Measurements from ENCODE around the gene SPACDR.

The SPACDR gene

DNA sequence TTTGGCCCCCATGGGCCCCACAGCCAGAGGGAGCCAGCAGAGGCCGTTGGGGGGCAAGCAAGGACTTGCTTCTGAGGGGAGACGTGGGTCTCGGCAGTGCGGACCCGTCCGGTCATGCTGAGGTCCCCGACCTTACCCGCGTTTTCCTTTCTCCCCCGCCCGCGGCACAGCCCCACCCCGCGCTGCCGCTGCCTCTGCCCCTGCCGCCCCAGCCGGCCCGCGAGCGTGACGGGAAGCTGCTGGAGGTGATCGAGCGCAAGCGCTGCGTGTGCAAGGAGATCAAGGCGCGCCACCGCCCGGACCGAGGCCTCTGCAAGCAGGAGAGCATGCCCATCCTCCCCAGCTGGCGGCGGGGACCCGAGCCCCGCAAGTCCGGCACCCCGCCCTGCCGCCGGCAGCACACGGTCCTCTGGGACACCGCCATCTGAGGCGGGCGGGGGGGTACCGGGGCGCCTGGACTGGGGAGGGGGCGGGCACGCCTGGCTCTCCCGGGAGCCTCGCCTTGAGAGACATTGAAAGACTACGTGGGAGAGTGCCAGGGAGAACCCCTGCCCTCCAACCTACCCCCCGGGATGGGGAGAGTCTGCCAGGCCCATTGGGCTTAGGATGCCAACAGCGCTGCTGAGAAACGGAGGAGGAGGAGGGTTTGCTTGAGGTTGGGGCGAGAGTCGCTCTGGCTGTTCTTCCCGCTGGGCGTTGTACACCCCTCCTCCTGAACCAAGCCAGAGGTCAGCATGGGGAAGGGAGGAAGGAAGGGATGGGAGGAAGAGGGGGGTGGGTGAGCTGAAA lies 29.6 kb upstream of the SPACDR start:
- WGBS, 2 experiments (ENCODE audit: insufficient coverage in 2 of 2): 9 to 10% methylated on average over 39 of the region's 56 CpGs
- Histone ChIP-seq H3K9me3 (ENCODE audit: control insufficient read depth, low read length) (no peaks in the 10 kb centered on the region), H3K27ac (ENCODE audit: low read depth, low read length, severe bottlenecking) (no peak overlapping the region), H3K4me1 (ENCODE audit: control insufficient read depth, insufficient read depth, low read length, poor library complexity, severe bottlenecking) (peaks cover 14% of the 10 kb centered on the region), H3K4me3 (ENCODE audit: extremely low read depth, insufficient read depth, low read length, poor library complexity, severe bottlenecking) (peak overlapping the region; percentile 18), H3K36me3 (ENCODE audit: control insufficient read depth, insufficient read depth, low read length) (peaks cover 8% of the 10 kb centered on the region)

DNA sequence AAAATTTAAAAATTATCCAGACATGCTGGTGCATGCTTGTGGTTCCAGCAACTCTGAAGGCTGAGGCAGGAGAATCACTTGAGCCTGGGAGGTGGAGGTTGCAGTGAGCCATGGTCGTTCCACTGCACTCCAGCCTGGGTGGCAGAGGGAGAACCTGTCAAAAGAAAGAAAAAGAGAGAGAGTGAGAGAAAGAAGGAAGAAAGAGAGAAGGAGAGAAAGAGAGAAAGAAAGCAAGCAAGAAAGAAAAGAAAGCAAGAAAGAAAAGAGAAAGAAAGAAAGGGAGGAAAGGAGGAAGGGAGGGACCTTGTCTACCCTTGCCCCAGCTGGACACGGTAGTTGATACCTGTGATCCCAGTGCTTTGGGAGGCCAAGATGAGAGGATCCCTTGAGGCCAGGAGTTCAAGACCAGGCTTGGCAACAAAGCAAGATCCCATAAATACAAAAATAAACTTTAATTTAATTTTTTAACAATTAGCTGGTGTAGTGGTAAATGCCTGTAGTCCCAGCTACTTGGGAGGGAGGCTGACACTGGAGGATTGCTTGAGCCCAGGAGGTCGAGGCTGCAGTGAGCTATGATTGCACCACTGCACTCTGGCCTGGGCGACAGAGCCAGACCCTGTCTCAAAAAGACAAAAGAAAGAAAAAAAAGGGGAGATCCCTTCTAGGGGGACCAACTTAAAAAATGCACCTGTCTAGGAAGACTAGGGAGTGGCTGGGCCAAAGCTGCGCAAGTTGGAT lies 28.8 kb upstream of the SPACDR start:
- WGBS, 2 experiments (ENCODE audit: insufficient coverage in 2 of 2): 87 to 97% methylated on average over 5 of the region's 5 CpGs
- H3K4me1 ChIP-seq (ENCODE audit: control insufficient read depth, insufficient read depth, low read length, poor library complexity, severe bottlenecking): peaks cover 14% of the 10 kb centered on the region
- peaks cover 15% of the 10 kb centered on the region for H3K36me3 ChIP-seq (ENCODE audit: control insufficient read depth, insufficient read depth, low read length)
- no peaks in the 10 kb centered on the region for H3K9me3 ChIP-seq (ENCODE audit: control insufficient read depth, low read length)
- no peak overlapping the region for H3K4me3 ChIP-seq (ENCODE audit: extremely low read depth, insufficient read depth, low read length, poor library complexity, severe bottlenecking)
- no peak overlapping the region for H3K27ac ChIP-seq (ENCODE audit: low read depth, low read length, severe bottlenecking)

DNA sequence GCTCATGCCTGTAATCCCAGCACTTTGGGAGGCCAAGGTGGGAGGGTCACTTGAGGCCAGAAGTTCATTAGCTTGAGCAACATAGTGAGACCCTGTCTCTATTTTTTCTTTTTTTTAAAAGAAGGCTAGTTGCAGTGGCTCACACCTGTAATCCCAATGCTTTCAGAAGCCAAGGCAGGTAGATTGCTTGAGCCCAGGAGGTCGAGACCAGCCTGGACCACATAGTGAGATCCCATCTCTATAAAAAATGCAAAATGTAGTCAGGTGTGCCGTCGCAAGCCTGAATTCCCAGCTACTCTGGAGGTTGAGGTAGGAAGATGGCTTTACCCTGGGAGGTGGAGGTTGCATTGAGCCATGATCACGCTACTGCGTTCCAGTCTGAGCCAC lies 27.1 kb upstream of the SPACDR start:
- Histone ChIP-seq H3K9me3 (ENCODE audit: control insufficient read depth, low read length) (no peaks in the 10 kb centered on the region), H3K4me3 (ENCODE audit: extremely low read depth, insufficient read depth, low read length, poor library complexity, severe bottlenecking) (no peak overlapping the region), H3K27ac (ENCODE audit: low read depth, low read length, severe bottlenecking) (no peak overlapping the region), H3K4me1 (ENCODE audit: control insufficient read depth, insufficient read depth, low read length, poor library complexity, severe bottlenecking) (peaks cover 22% of the 10 kb centered on the region), H3K36me3 (ENCODE audit: control insufficient read depth, insufficient read depth, low read length) (peaks cover 15% of the 10 kb centered on the region)
- WGBS, 2 experiments (ENCODE audit: insufficient coverage in 2 of 2): 93 to 94% methylated on average over 4 to 5 of the region's 5 CpGs

DNA sequence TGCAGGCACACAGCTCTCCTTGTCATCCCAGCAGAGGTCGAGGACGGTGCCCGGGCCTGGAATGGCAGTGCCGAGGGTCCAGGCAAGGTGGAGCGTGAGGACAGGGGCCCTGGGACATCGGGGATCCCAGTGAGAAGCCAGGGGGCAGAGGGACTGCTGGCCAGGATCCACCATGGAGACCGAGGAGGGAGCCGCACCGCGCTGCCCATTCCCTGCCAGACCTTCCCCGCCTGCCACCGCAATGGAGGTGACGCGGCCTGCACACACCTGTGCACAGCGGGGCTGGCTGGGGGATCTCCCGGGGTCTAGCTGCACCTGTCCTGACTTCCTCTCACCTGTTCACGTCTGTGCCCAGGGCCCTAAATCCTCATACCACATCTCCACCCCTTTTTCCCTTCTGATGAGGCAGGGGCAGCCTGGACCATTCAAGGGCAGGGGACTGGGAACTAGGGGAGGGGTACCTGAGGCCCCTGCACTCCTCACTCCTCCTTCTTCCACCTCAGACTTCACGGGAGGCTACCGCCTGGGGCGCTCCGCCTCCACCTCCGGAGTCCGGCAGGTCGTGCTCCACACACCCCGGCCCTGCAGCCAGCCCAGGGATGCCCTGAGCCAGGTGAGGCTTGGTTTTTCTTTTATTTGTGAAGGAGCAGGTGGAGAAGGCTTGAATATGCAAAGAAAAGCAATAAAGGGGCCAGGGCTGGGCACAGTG lies 26.6 kb upstream of the SPACDR start:
- Histone ChIP-seq H3K36me3 (ENCODE audit: control insufficient read depth, insufficient read depth, low read length) (peaks cover 15% of the 10 kb centered on the region), H3K4me1 (ENCODE audit: control insufficient read depth, insufficient read depth, low read length, poor library complexity, severe bottlenecking) (peaks cover 25% of the 10 kb centered on the region), H3K4me3 (ENCODE audit: extremely low read depth, insufficient read depth, low read length, poor library complexity, severe bottlenecking) (no peak overlapping the region), H3K27ac (ENCODE audit: low read depth, low read length, severe bottlenecking) (no peak overlapping the region), H3K9me3 (ENCODE audit: control insufficient read depth, low read length) (no peaks in the 10 kb centered on the region)
- WGBS, 2 experiments (ENCODE audit: insufficient coverage in 2 of 2): 92 to 95% methylated on average over 10 to 20 of the region's 25 CpGs

DNA sequence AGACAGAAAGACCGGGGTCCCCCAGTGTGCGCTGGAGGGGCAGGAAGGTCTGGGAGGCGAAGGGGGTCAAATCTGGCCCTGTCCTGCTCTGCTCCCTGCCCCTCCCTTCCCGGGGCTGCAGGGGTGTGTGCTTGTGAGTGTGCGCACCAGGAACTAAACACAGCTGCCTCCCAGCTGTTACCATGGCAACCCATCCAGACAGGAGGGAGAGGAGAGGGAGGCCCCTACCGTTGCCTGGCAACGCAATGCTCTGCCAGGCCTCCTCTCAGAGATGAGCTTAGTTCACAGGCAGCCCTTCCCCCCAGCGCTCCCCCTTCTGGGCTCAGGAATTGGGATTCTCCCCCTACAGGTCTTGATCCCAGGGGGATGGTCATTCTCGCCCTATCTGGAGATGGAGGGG lies 25.8 kb upstream of the SPACDR start:
- Histone ChIP-seq H3K36me3 (ENCODE audit: control insufficient read depth, insufficient read depth, low read length) (peaks cover 15% of the 10 kb centered on the region), H3K9me3 (ENCODE audit: control insufficient read depth, low read length) (no peaks in the 10 kb centered on the region), H3K27ac (ENCODE audit: low read depth, low read length, severe bottlenecking) (no peak overlapping the region), H3K4me3 (ENCODE audit: extremely low read depth, insufficient read depth, low read length, poor library complexity, severe bottlenecking) (no peak overlapping the region), H3K4me1 (ENCODE audit: control insufficient read depth, insufficient read depth, low read length, poor library complexity, severe bottlenecking) (peaks cover 27% of the 10 kb centered on the region)
- 40 to 52% methylated on average over 1 to 3 of the region's 9 CpGs for WGBS, 2 experiments (ENCODE audit: insufficient coverage in 2 of 2)

DNA sequence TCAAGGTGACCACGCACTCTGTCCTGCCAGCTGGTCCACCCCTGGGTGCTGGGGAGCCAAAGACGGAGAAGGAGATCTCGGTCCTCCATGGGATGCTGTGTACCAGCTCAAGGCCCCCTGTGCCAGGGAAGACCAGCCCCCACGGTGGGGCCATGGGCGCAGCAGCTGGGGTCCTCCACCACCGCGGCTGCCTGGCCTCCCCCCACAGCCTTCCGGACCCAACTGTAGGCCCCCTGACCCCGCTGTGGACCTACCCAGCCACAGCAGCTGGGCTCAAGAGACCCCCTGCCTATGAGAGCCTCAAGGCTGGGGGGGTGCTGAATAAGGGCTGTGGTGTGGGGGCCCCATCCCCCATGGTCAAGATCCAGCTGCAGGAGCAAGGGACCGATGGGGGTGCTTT lies 25.1 kb upstream of the SPACDR start:
- 87 to 95% methylated on average over 5 to 6 of the region's 10 CpGs for WGBS, 2 experiments (ENCODE audit: insufficient coverage in 2 of 2)
- no peak overlapping the region for H3K4me3 ChIP-seq (ENCODE audit: extremely low read depth, insufficient read depth, low read length, poor library complexity, severe bottlenecking)
- no peak overlapping the region for H3K27ac ChIP-seq (ENCODE audit: low read depth, low read length, severe bottlenecking)
- H3K4me1 ChIP-seq (ENCODE audit: control insufficient read depth, insufficient read depth, low read length, poor library complexity, severe bottlenecking): peaks cover 31% of the 10 kb centered on the region
- peaks cover 15% of the 10 kb centered on the region for H3K36me3 ChIP-seq (ENCODE audit: control insufficient read depth, insufficient read depth, low read length)
- H3K9me3 ChIP-seq (ENCODE audit: control insufficient read depth, low read length): no peaks in the 10 kb centered on the region

DNA sequence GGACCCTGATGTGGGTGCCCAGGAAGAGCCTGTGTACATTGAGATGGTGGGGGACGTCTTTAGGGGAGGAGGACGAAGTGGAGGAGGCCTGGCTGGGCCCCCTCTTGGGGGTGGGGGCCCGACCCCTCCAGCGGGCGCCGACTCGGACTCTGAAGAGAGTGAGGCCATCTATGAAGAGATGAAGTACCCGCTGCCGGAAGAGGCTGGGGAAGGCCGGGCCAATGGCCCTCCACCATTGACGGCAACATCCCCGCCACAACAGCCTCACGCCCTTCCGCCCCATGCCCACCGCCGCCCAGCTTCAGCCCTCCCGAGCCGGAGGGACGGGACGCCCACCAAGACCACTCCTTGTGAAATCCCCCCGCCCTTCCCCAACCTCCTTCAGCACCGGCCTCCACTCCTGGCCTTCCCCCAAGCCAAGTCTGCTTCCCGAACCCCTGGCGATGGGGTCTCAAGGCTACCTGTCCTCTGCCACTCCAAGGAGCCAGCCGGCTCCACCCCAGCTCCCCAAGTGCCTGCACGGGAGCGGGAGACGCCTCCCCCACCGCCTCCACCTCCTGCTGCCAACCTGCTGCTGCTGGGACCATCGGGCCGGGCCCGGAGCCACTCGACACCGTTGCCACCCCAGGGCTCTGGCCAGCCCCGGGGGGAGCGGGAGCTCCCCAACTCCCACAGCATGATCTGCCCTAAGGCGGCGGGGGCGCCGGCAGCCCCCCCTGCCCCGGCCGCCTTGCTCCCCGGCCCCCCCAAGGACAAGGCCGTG lies 24.5 kb upstream of the SPACDR start:
- Histone ChIP-seq H3K4me3 (ENCODE audit: extremely low read depth, insufficient read depth, low read length, poor library complexity, severe bottlenecking) (no peak overlapping the region), H3K9me3 (ENCODE audit: control insufficient read depth, low read length) (no peaks in the 10 kb centered on the region), H3K36me3 (ENCODE audit: control insufficient read depth, insufficient read depth, low read length) (peaks cover 15% of the 10 kb centered on the region), H3K27ac (ENCODE audit: low read depth, low read length, severe bottlenecking) (no peak overlapping the region), H3K4me1 (ENCODE audit: control insufficient read depth, insufficient read depth, low read length, poor library complexity, severe bottlenecking) (peaks cover 27% of the 10 kb centered on the region)
- WGBS, 2 experiments (ENCODE audit: insufficient coverage in 2 of 2): 95% methylated on average over 16 to 42 of the region's 44 CpGs

DNA sequence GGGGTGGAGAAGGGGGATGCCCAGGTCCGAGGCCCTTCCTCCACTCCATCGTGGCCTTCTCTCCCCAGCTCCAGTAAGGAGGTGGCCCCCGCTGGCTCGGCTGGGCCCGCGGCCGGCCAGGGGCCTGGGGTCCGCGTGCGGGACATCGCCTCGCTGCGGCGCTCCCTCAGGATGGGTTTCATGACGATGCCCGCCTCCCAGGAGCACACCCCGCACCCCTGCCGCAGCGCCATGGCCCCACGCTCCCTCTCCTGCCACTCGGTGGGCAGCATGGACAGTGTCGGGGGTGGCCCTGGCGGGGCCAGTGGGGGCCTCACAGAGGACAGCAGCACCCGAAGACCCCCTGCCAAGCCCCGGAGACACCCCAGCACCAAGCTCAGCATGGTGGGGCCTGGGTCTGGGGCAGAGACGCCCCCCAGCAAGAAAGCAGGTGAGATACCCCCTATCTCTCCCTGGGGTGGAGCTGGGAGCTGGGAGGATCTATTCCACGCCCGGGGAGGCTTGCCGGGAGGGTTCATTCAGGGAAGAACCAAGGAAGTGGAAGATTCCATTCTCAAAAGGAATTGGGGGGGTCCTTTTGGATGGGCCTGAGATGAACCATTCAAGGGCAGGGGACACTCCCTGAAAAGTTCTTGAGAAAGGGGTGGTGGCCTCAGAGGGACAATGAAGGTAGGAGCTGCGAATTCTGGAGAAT lies 22.8 kb upstream of the SPACDR start:
- Histone ChIP-seq H3K27ac (ENCODE audit: low read depth, low read length, severe bottlenecking) (no peak overlapping the region), H3K4me3 (ENCODE audit: extremely low read depth, insufficient read depth, low read length, poor library complexity, severe bottlenecking) (no peak overlapping the region), H3K9me3 (ENCODE audit: control insufficient read depth, low read length) (no peaks in the 10 kb centered on the region), H3K36me3 (ENCODE audit: control insufficient read depth, insufficient read depth, low read length) (peaks cover 9% of the 10 kb centered on the region), H3K4me1 (ENCODE audit: control insufficient read depth, insufficient read depth, low read length, poor library complexity, severe bottlenecking) (peaks cover 27% of the 10 kb centered on the region)
- 91 to 92% methylated on average over 13 to 23 of the region's 30 CpGs for WGBS, 2 experiments (ENCODE audit: insufficient coverage in 2 of 2)

DNA sequence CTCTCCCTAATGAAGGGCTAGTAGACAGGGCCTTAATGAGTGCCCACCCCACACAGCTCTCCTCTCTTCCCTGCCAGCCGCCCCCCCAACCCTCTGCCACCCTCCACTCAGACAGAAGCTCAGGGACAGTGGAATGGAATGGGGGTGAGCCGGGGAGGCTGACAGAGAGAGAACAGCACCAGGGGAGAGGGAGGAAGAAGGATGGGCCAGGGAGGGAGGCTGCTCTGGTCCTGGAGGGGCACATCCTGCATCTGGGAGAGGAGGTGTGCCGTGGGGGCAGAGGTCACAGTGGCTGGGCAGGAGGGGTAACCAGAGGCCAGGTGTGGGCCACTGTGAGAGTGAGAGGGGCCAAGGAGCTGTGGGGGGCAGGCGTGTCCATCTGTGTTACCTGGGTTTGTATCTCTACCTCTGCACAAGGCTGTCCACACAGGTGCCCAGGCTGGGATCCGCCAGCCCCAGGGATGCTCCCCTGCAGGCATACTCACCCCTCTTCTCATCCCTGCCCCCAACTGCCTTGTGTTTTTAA lies 22.1 kb upstream of the SPACDR start:
- Histone ChIP-seq H3K4me3 (ENCODE audit: extremely low read depth, insufficient read depth, low read length, poor library complexity, severe bottlenecking) (no peak overlapping the region), H3K27ac (ENCODE audit: low read depth, low read length, severe bottlenecking) (no peak overlapping the region), H3K4me1 (ENCODE audit: control insufficient read depth, insufficient read depth, low read length, poor library complexity, severe bottlenecking) (peaks cover 27% of the 10 kb centered on the region), H3K36me3 (ENCODE audit: control insufficient read depth, insufficient read depth, low read length) (peaks cover 9% of the 10 kb centered on the region), H3K9me3 (ENCODE audit: control insufficient read depth, low read length) (no peaks in the 10 kb centered on the region)
- WGBS, 2 experiments (ENCODE audit: insufficient coverage in 2 of 2): 93 to 95% methylated on average over 3 to 4 of the region's 5 CpGs

DNA sequence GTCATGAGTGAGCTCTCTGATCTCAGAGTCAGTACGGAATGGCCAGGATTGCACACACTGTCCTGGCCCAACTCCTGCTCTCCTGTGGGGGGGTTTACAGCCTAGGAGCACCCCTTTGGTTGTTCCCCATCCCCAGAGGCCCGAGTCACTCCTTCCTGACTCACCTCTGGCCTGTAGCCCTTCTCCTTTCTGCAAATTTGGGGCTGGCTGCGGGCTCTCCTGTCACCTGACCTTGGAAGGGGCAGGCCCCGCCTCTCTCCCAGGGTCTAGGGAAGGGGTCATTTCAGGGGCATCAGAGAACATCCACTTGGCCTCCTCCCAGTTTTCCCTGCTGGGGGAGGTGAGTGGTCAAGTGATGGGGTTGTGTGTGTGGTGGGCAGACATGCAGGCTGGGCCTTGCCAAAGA lies 21.4 kb upstream of the SPACDR start:
- Histone ChIP-seq H3K36me3 (ENCODE audit: control insufficient read depth, insufficient read depth, low read length) (peaks cover 9% of the 10 kb centered on the region), H3K4me1 (ENCODE audit: control insufficient read depth, insufficient read depth, low read length, poor library complexity, severe bottlenecking) (peaks cover 27% of the 10 kb centered on the region), H3K9me3 (ENCODE audit: control insufficient read depth, low read length) (no peaks in the 10 kb centered on the region), H3K4me3 (ENCODE audit: extremely low read depth, insufficient read depth, low read length, poor library complexity, severe bottlenecking) (no peak overlapping the region), H3K27ac (ENCODE audit: low read depth, low read length, severe bottlenecking) (no peak overlapping the region)
- WGBS, 2 experiments (ENCODE audit: insufficient coverage in 2 of 2): 46 to 65% methylated on average over 2 to 3 of the region's 4 CpGs

All from mesodermal cell (in vitro differentiated cells).